CD4-positive, CD25-positive, alpha-beta regulatory T cell (primary cell): ENCODE results near the gene IRAG1. TPM values are rescaled to one million over a fixed set of nuclear protein-coding genes. Genes with fewer than 3 reads are reported as not detected.

Experiments used
- ATAC-seq, 2 donors: fragments of 150-1000 bp; cut with Tn5 transposase; one replicate each; pipeline ENCODE4 v1.10.0; 2021; ENCODE audit warnings: low read depth in 2 of 2, moderate number of reproducible peaks in 2 of 2, moderate library complexity in 1 of 2
- DNase-seq, 3 donors: peaks; one replicate each; pipeline versions ENCODE4 v3.0.0 to v3.0.0-alpha.2; 2012 to 2022; ENCODE audit warnings: mixed read lengths in 1 of 3
- H3K27ac ChIP-seq: one replicate; pipeline ENCODE4 v1.7.0; 2013; ENCODE audit warnings: mild to moderate bottlenecking, low read length; ENCODE audit not compliant: insufficient read depth, poor library complexity, severe bottlenecking
- H3K27me3 ChIP-seq: one replicate; pipeline ENCODE4 v1.7.0; 2013; ENCODE audit warnings: low read length; ENCODE audit not compliant: control insufficient read depth, insufficient read depth
- H3K36me3 ChIP-seq: one replicate; pipeline ENCODE4 v1.7.0; 2013; ENCODE audit warnings: mild to moderate bottlenecking, low read length, moderate library complexity; ENCODE audit not compliant: control insufficient read depth, insufficient read depth
- H3K4me1 ChIP-seq: 2 replicates; pipeline ENCODE4 v1.7.0; 2013; ENCODE audit warnings: mild to moderate bottlenecking, low read length; ENCODE audit not compliant: insufficient read depth, control insufficient read depth, poor library complexity, severe bottlenecking
- H3K4me3 ChIP-seq: one replicate; pipeline ENCODE4 v1.7.0; 2013; ENCODE audit warnings: low read depth, mild to moderate bottlenecking, low read length, moderate library complexity
- H3K9me3 ChIP-seq, 2 experiments: 1 replicate in 1 of 2; 2 replicates in 1 of 2; pipeline ENCODE4 v1.7.0; 2013; ENCODE audit warnings: low read length in 2 of 2, mild to moderate bottlenecking in 1 of 2, moderate library complexity in 1 of 2; ENCODE audit not compliant: control insufficient read depth in 2 of 2
- H3K27ac Mint-ChIP-seq, 3 donors: one replicate each; pipeline ENCODE4 v1.8.0; 2020 to 2022; ENCODE audit warnings: mild to moderate bottlenecking in 3 of 3, mixed read lengths in 3 of 3, moderate library complexity in 2 of 3
- H3K27me3 Mint-ChIP-seq: one replicate; pipeline ENCODE4 v1.8.0; 2022; ENCODE audit warnings: mild to moderate bottlenecking, mixed read lengths
- H3K36me3 Mint-ChIP-seq: one replicate; pipeline ENCODE4 v1.8.0; 2020; ENCODE audit warnings: mixed read lengths
- H3K4me1 Mint-ChIP-seq, 4 donors: one replicate each; pipeline ENCODE4 v1.8.0; 2020 to 2022; ENCODE audit warnings: mixed read lengths in 4 of 4, mild to moderate bottlenecking in 1 of 4
- H3K4me3 Mint-ChIP-seq, 4 donors: one replicate each; pipeline ENCODE4 v1.8.0; 2020 to 2022; ENCODE audit warnings: mild to moderate bottlenecking in 4 of 4, mixed read lengths in 4 of 4, moderate library complexity in 3 of 4
- H3K9me3 Mint-ChIP-seq, 7 donors: one replicate each; pipeline ENCODE4 v1.8.0; 2020 to 2022; ENCODE audit warnings: mixed read lengths in 7 of 7, mild to moderate bottlenecking in 3 of 7, moderate library complexity in 2 of 7
- polyA plus RNA-seq, 4 donors: library from polyadenylated mRNA; unstranded; fragments of 300-500 nt; fragmentation: Illumina TruSeq; gene quantifications; one replicate each; pipeline ENCODE4 v1.2.3, GENCODE V29; 2021
- total RNA-seq: library from RNA; stranded (reverse); gene quantifications from one replicate; pipeline ENCODE4 v1.2.3, GENCODE V29; 2022

The IRAG1 gene
- total and polyA plus RNA-seq, 5 donors from 2014 or later, result not detected

GRCh38 chr11:10653946-10654810, 39.4 kb downstream of the IRAG1 start:
- Histone ChIP-seq H3K27ac (no peak overlapping the region), H3K4me1 (no peaks in the 10 kb centered on the region), H3K9me3 (no peaks in the 10 kb centered on the region), H3K4me3 (no peak overlapping the region), H3K27me3 (no peaks in the 10 kb centered on the region), H3K36me3 (no peaks in the 10 kb centered on the region)
- no peak overlapping the region for H3K27ac Mint-ChIP-seq
- peak; percentile 61 to 64 for ATAC-seq
- no peaks in the 10 kb centered on the region for H3K27me3 Mint-ChIP-seq
- peaks cover 0 to 12% (median 0%) of the 10 kb centered on the region in 4 donors for H3K4me1 Mint-ChIP-seq
- H3K9me3 Mint-ChIP-seq, result no peaks in the 10 kb centered on the region
- peak; percentile 13 to 69 (median 50) for DNase-seq
- no peaks in the 10 kb centered on the region for H3K36me3 Mint-ChIP-seq
- no peak overlapping the region for H3K4me3 Mint-ChIP-seq

- no peak overlapping the region for H3K27ac ChIP-seq
- no peaks in the 10 kb centered on the region for H3K36me3 ChIP-seq
- H3K4me1 Mint-ChIP-seq, result peaks cover 0 to 12% (median 0%) of the 10 kb centered on the region in 4 donors
- H3K4me3 ChIP-seq, result no peak overlapping the region
- no peaks in the 10 kb centered on the region for H3K9me3 Mint-ChIP-seq
- no peak overlapping the region for H3K27ac Mint-ChIP-seq
- no peaks in the 10 kb centered on the region for H3K9me3 ChIP-seq
- no peaks in the 10 kb centered on the region for H3K27me3 Mint-ChIP-seq
- no peaks in the 10 kb centered on the region for H3K36me3 Mint-ChIP-seq
- DNase-seq, result no peak
- H3K4me3 Mint-ChIP-seq, result no peak overlapping the region
- ATAC-seq, result no peak
- no peaks in the 10 kb centered on the region for H3K4me1 ChIP-seq
- no peaks in the 10 kb centered on the region for H3K27me3 ChIP-seq
Observed at GRCh38 chr11:10653261-10653660, 40.3 kb downstream of the IRAG1 start.

GRCh38 chr11:10651656-10652361, 41.7 kb downstream of the IRAG1 start:
- no peak for DNase-seq
- Histone ChIP-seq H3K36me3 (no peaks in the 10 kb centered on the region), H3K4me1 (no peaks in the 10 kb centered on the region), H3K27me3 (no peaks in the 10 kb centered on the region), H3K9me3 (no peaks in the 10 kb centered on the region), H3K4me3 (no peak overlapping the region), H3K27ac (no peak overlapping the region)
- ATAC-seq, result no peak
- H3K4me3 Mint-ChIP-seq, result no peak overlapping the region
- no peak overlapping the region for H3K27ac Mint-ChIP-seq
- no peaks in the 10 kb centered on the region for H3K27me3 Mint-ChIP-seq
- H3K36me3 Mint-ChIP-seq, result no peaks in the 10 kb centered on the region
- H3K4me1 Mint-ChIP-seq, result no peaks in the 10 kb centered on the region
- H3K9me3 Mint-ChIP-seq, result no peaks in the 10 kb centered on the region

- H3K27me3 Mint-ChIP-seq, result no peaks in the 10 kb centered on the region
- DNase-seq (no peak), ATAC-seq (no peak)
- no peaks in the 10 kb centered on the region for H3K36me3 Mint-ChIP-seq
- H3K27me3 ChIP-seq, result no peaks in the 10 kb centered on the region
- H3K4me1 Mint-ChIP-seq, result no peaks in the 10 kb centered on the region
- H3K9me3 Mint-ChIP-seq, result no peaks in the 10 kb centered on the region
- H3K4me1 ChIP-seq, result no peaks in the 10 kb centered on the region
- H3K9me3 ChIP-seq, result no peaks in the 10 kb centered on the region
- no peak overlapping the region for H3K27ac Mint-ChIP-seq
- no peak overlapping the region for H3K4me3 ChIP-seq
- H3K4me3 Mint-ChIP-seq, result no peak overlapping the region
- no peaks in the 10 kb centered on the region for H3K36me3 ChIP-seq
- H3K27ac ChIP-seq, result no peak overlapping the region
Observed at GRCh38 chr11:10650630-10651029, 42.9 kb downstream of the IRAG1 start.

- Mint-ChIP-seq H3K9me3 (no peaks in the 10 kb centered on the region), H3K27me3 (no peaks in the 10 kb centered on the region), H3K27ac (no peak overlapping the region), H3K4me1 (no peaks in the 10 kb centered on the region), H3K4me3 (no peak overlapping the region), H3K36me3 (no peaks in the 10 kb centered on the region)
- no peaks in the 10 kb centered on the region for H3K9me3 ChIP-seq
- no peak overlapping the region for H3K4me3 ChIP-seq
- no peaks in the 10 kb centered on the region for H3K4me1 ChIP-seq
- H3K27ac ChIP-seq, result no peak overlapping the region
- DNase-seq (no peak), ATAC-seq (no peak)
- H3K27me3 ChIP-seq, result no peaks in the 10 kb centered on the region
- H3K36me3 ChIP-seq, result no peaks in the 10 kb centered on the region
Observed at GRCh38 chr11:10650166-10650565, 43.4 kb downstream of the IRAG1 start.

- H3K36me3 ChIP-seq, result no peaks in the 10 kb centered on the region
- no peak overlapping the region for H3K27ac ChIP-seq
- no peak overlapping the region for H3K27ac Mint-ChIP-seq
- no peaks in the 10 kb centered on the region for H3K36me3 Mint-ChIP-seq
- no peak for ATAC-seq
- no peaks in the 10 kb centered on the region for H3K27me3 Mint-ChIP-seq
- no peak overlapping the region for H3K4me3 Mint-ChIP-seq
- DNase-seq, result no peak
- no peaks in the 10 kb centered on the region for H3K9me3 Mint-ChIP-seq
- H3K4me3 ChIP-seq, result no peak overlapping the region
- H3K4me1 ChIP-seq, result no peaks in the 10 kb centered on the region
- H3K4me1 Mint-ChIP-seq, result no peaks in the 10 kb centered on the region
- H3K9me3 ChIP-seq, result no peaks in the 10 kb centered on the region
- H3K27me3 ChIP-seq, result no peaks in the 10 kb centered on the region
Observed at GRCh38 chr11:10648871-10649270, 44.7 kb downstream of the IRAG1 start.

- no peak overlapping the region for H3K4me3 Mint-ChIP-seq
- no peaks in the 10 kb centered on the region for H3K27me3 Mint-ChIP-seq
- ATAC-seq (no peak), DNase-seq (no peak)
- no peaks in the 10 kb centered on the region for H3K4me1 Mint-ChIP-seq
- H3K4me1 ChIP-seq, result no peaks in the 10 kb centered on the region
- no peaks in the 10 kb centered on the region for H3K9me3 Mint-ChIP-seq
- no peak overlapping the region for H3K4me3 ChIP-seq
- H3K27me3 ChIP-seq, result no peaks in the 10 kb centered on the region
- H3K36me3 ChIP-seq, result no peaks in the 10 kb centered on the region
- H3K36me3 Mint-ChIP-seq, result no peaks in the 10 kb centered on the region
- H3K9me3 ChIP-seq, result no peaks in the 10 kb centered on the region
- no peak overlapping the region for H3K27ac Mint-ChIP-seq
- H3K27ac ChIP-seq, result no peak overlapping the region
Observed at GRCh38 chr11:10646681-10647355, 46.7 kb downstream of the IRAG1 start.
